Retinal pigment epithelial cell (primary cell): Measurements from ENCODE around the gene COL16A1.

ENCODE experiments used
- DNase-seq: peaks from one replicate; pipeline ENCODE4 v3.0.0-alpha.2; 2010; ENCODE audit warnings: low read depth
- H3K4me3 ChIP-seq: 2 replicates; pipeline ENCODE4 v1.5.1; 2011; ENCODE audit warnings: mild to moderate bottlenecking, low read length, control low read depth, moderate library complexity
- TF ChIP-seq, protein P1 (sequence below): conservative IDR thresholded peaks from 2 replicates; pipeline ENCODE4 v1.5.1; 2011; ENCODE audit warnings: low read depth, low read length, control low read depth, inconsistent platforms

COL16A1 gene

DNA sequence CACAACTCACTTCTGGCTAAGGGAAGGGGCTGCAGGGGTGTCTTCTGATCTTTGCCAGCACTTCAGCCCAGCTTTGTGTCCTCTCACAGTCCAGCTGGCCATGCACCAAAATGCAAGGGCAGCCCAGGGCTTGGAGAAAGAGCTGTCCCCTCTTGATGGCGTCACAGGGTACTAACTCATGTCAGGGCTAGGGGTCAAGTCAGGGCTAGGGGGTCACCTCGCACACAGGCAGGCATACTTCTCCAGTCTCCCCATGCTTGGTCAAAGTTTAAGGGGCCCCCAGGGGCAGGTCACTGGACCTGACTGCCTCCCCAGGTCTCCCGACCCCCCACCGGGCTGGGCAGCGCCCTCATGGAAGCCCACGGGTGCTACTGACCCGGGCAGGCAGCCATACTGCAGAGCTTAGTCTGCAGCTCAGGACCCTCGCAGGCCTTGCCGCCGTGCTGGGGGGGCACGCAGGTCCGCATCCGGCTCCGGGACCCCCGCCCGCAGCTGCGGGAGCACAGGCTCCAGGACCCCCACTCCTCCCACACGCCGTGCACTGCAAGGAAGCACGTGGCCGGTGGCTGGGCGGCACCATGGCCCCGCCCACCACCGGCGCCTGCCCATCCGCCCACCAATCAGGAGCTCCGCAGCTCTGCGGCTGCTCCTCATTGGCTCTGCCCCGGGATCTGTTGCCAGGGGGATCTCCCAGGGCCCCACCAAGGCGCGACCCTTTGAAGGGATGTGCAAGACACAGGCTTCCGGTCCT is 38.8 kb upstream of the COL16A1 start:
- no peak for DNase-seq
- TF ChIP-seq, protein P1, sequence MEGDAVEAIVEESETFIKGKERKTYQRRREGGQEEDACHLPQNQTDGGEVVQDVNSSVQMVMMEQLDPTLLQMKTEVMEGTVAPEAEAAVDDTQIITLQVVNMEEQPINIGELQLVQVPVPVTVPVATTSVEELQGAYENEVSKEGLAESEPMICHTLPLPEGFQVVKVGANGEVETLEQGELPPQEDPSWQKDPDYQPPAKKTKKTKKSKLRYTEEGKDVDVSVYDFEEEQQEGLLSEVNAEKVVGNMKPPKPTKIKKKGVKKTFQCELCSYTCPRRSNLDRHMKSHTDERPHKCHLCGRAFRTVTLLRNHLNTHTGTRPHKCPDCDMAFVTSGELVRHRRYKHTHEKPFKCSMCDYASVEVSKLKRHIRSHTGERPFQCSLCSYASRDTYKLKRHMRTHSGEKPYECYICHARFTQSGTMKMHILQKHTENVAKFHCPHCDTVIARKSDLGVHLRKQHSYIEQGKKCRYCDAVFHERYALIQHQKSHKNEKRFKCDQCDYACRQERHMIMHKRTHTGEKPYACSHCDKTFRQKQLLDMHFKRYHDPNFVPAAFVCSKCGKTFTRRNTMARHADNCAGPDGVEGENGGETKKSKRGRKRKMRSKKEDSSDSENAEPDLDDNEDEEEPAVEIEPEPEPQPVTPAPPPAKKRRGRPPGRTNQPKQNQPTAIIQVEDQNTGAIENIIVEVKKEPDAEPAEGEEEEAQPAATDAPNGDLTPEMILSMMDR = no peak
- H3K4me3 ChIP-seq = no peak overlapping the region

GRCh38 chr1:31739346-31739745 is 35.5 kb upstream of the COL16A1 start:
- H3K4me3 ChIP-seq = no peak overlapping the region
- no peak for DNase-seq
- TF ChIP-seq, protein P1 = no peak

GRCh38 chr1:31736675-31737074 is 32.9 kb upstream of the COL16A1 start:
- TF ChIP-seq, protein P1 = no peak
- H3K4me3 ChIP-seq = no peak overlapping the region
- DNase-seq = no peak

GRCh38 chr1:31735571-31735970 is 31.8 kb upstream of the COL16A1 start:
- H3K4me3 ChIP-seq = no peak overlapping the region
- DNase-seq = no peak
- TF ChIP-seq, protein P1 = no peak

GRCh38 chr1:31734582-31735107 is 30.8 kb upstream of the COL16A1 start:
- H3K4me3 ChIP-seq = no peak overlapping the region
- TF ChIP-seq, protein P1 = no peak
- DNase-seq = no peak

DNA sequence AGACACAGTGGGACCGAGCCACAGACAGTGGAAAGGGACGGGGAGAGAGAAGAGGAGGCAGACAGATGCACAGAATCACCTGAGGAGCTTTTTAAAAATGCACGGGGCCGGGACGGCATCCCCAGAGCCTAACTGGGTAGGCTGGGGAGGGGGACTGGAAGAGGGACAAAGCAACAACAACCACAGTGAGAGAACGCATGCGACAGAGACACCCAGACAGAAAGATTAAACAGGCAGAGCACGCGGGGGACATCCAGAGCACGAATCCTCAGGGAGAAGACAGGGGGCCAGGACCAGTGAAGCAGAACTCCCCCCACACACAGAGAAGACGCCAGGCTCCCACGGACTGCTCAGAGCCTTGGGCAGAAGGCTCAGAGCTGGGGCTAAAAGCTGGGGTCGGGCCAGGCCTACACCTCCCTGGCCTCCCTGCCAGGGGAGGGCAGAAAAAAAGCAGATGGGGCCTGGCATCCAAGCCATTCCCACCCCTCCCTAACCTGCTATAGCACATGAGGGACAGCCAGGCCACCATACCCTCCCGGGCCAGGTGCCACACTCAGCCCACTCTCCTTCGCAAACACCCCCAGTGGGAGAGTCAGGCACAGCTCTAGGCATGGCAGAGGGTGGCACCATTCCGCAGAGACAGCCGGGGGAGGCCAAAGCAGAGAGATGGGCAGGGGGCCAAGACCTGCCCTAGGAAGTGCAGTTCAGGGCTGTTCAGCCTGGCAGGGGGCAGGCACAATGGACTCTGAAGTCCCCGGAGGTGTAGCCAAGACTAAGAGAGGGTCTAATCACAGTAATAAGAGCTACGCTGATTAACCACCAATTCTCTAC is 29.8 kb upstream of the COL16A1 start:
- DNase-seq = no peak
- no peak overlapping the region for H3K4me3 ChIP-seq
- TF ChIP-seq, protein P1 = no peak
